H9 (cell line): Measurements from ENCODE around the gene ELP6. TPM values are rescaled to one million over a fixed set of nuclear protein-coding genes. Genes with fewer than 3 reads are reported as not detected.

ENCODE experiments used
- DNase-seq: peaks from one replicate; pipeline ENCODE4 v3.0.0-alpha.2; 2017
- H2AFZ ChIP-seq: one replicate; pipeline ENCODE4 v1.6.1; 2013; ENCODE audit warnings: mild to moderate bottlenecking, low read length, control low read depth, moderate library complexity
- H2AK5ac ChIP-seq: 2 replicates; pipeline ENCODE4 v1.6.1; 2013; ENCODE audit warnings: low read length, control low read depth, mixed read lengths; ENCODE audit not compliant: insufficient read length
- H2BK120ac ChIP-seq: one replicate; pipeline ENCODE4 v1.6.1; 2013; ENCODE audit warnings: low read depth, mild to moderate bottlenecking, low read length, control low read depth, inconsistent platforms; ENCODE audit not compliant: poor library complexity, severe bottlenecking
- H2BK12ac ChIP-seq: 2 replicates; pipeline ENCODE4 v1.6.1; 2013; ENCODE audit warnings: low read length, control low read depth, mixed read lengths, low read depth; ENCODE audit not compliant: insufficient read length
- H2BK15ac ChIP-seq: 2 replicates; pipeline ENCODE4 v1.6.1; 2013; ENCODE audit warnings: low read depth, low read length, control low read depth
- H2BK20ac ChIP-seq: one replicate; pipeline ENCODE4 v1.6.1; 2013; ENCODE audit warnings: low read depth, mild to moderate bottlenecking, low read length, control low read depth, inconsistent platforms; ENCODE audit not compliant: poor library complexity, severe bottlenecking
- H2BK5ac ChIP-seq: 2 replicates; pipeline ENCODE4 v1.6.1; 2013; ENCODE audit warnings: low read length, control low read depth, mixed read lengths; ENCODE audit not compliant: insufficient read length
- H3K14ac ChIP-seq: 2 replicates; pipeline ENCODE4 v1.6.1; 2013; ENCODE audit warnings: low read length, control low read depth; ENCODE audit not compliant: insufficient read depth
- H3K18ac ChIP-seq: 2 replicates; pipeline ENCODE4 v1.6.1; 2013; ENCODE audit warnings: low read depth, mild to moderate bottlenecking, mixed read lengths, low read length, control low read depth; ENCODE audit not compliant: insufficient read length
- H3K23ac ChIP-seq: 2 replicates; pipeline ENCODE4 v1.6.1; 2013; ENCODE audit warnings: low read length, control low read depth, mixed read lengths, low read depth; ENCODE audit not compliant: insufficient read length
- H3K23me2 ChIP-seq: 2 replicates; pipeline ENCODE4 v1.6.1; 2013; ENCODE audit warnings: low read depth, mild to moderate bottlenecking, mixed read lengths, low read length, control low read depth; ENCODE audit not compliant: insufficient read length, poor library complexity, severe bottlenecking
- H3K27ac ChIP-seq: 2 replicates; pipeline ENCODE4 v1.5.1; 2013; ENCODE audit warnings: low read length, control low read depth, mixed read lengths, low read depth; ENCODE audit not compliant: insufficient read length
- H3K27me3 ChIP-seq: 2 replicates; pipeline ENCODE4 v1.6.1; 2013; ENCODE audit warnings: low read length, control low read depth, inconsistent platforms; ENCODE audit not compliant: insufficient read depth
- H3K4ac ChIP-seq: 2 replicates; pipeline ENCODE4 v1.6.1; 2013; ENCODE audit warnings: low read depth, mild to moderate bottlenecking, control low read depth, inconsistent platforms, low read length, moderate library complexity
- H3K4me1 ChIP-seq: 2 replicates; pipeline ENCODE4 v1.6.1; 2013; ENCODE audit warnings: low read length, control low read depth, inconsistent platforms; ENCODE audit not compliant: insufficient read depth
- H3K4me2 ChIP-seq: 2 replicates; pipeline ENCODE4 v1.6.1; 2013; ENCODE audit warnings: low read length, control low read depth, mixed read lengths; ENCODE audit not compliant: insufficient read length, insufficient read depth
- H3K56ac ChIP-seq: 2 replicates; pipeline ENCODE4 v1.6.1; 2013; ENCODE audit warnings: low read depth, mild to moderate bottlenecking, mixed read lengths, low read length, control low read depth; ENCODE audit not compliant: insufficient read length
- H3K79me1 ChIP-seq: 2 replicates; pipeline ENCODE4 v1.6.1; 2013; ENCODE audit warnings: low read depth, mild to moderate bottlenecking, moderate library complexity, low read length, control low read depth, inconsistent platforms; ENCODE audit not compliant: insufficient read depth, poor library complexity, severe bottlenecking
- H3K79me2 ChIP-seq: 2 replicates; pipeline ENCODE4 v1.6.1; 2013; ENCODE audit warnings: low read length, control low read depth, inconsistent platforms; ENCODE audit not compliant: insufficient read depth
- H3K9ac ChIP-seq: 2 replicates; pipeline ENCODE4 v1.6.1; 2013; ENCODE audit warnings: low read length, control low read depth, mixed read lengths; ENCODE audit not compliant: insufficient read length; ENCODE audit errors: extremely low read depth
- H3K9me3 ChIP-seq: one replicate; pipeline ENCODE4 v1.6.1; 2013; ENCODE audit warnings: low read depth, low read length, inconsistent platforms; ENCODE audit not compliant: control insufficient read depth
- H3T11ph ChIP-seq: one replicate; pipeline ENCODE4 v1.6.1; 2013; ENCODE audit warnings: mild to moderate bottlenecking, low read length, control low read depth, inconsistent platforms
- H4K20me1 ChIP-seq: one replicate; pipeline ENCODE4 v1.6.1; 2013; ENCODE audit not compliant: control insufficient read depth, insufficient read length, insufficient read depth
- H4K5ac ChIP-seq: 2 replicates; pipeline ENCODE4 v1.6.1; 2013; ENCODE audit warnings: low read depth, mild to moderate bottlenecking, mixed read lengths, low read length, control low read depth; ENCODE audit not compliant: insufficient read length
- H4K8ac ChIP-seq: replicated peaks from 2 replicates; pipeline ENCODE4 v1.6.1; 2013; ENCODE audit warnings: low read length, control low read depth, mixed read lengths, low read depth; ENCODE audit not compliant: insufficient read length
- H4K91ac ChIP-seq: 2 replicates; pipeline ENCODE4 v1.6.1; 2013; ENCODE audit warnings: low read depth, mild to moderate bottlenecking, moderate library complexity, mixed read lengths, low read length, control low read depth; ENCODE audit not compliant: insufficient read length
- H3K27ac Mint-ChIP-seq, 3 experiments: 2 replicates in 2 of 3; 3 replicates in 1 of 3; pipeline ENCODE4 v1.8.0; 2020 to 2021; ENCODE audit warnings: mixed read lengths in 3 of 3, mild to moderate bottlenecking in 1 of 3, moderate library complexity in 1 of 3
- H3K27me3 Mint-ChIP-seq: 2 replicates; pipeline ENCODE4 v1.8.0; 2021; ENCODE audit warnings: low read depth, mild to moderate bottlenecking, moderate library complexity, mixed read lengths
- H3K36me3 Mint-ChIP-seq, 3 experiments: 2 replicates in 2 of 3; 3 replicates in 1 of 3; pipeline ENCODE4 v1.8.0; 2020 to 2021; ENCODE audit warnings: low read depth in 3 of 3, mixed read lengths in 3 of 3; ENCODE audit not compliant: insufficient read depth in 1 of 3
- H3K4me1 Mint-ChIP-seq, 2 experiments: 2 replicates each; pipeline ENCODE4 v1.8.0; 2020; ENCODE audit warnings: mixed read lengths in 2 of 2
- H3K4me3 Mint-ChIP-seq, 2 experiments: 2 replicates in 1 of 2; 3 replicates in 1 of 2; pipeline ENCODE4 v1.8.0; 2020 to 2021; ENCODE audit warnings: mild to moderate bottlenecking in 2 of 2, mixed read lengths in 2 of 2, moderate library complexity in 1 of 2
- H3K9me3 Mint-ChIP-seq, 2 experiments: 2 replicates in 1 of 2; 3 replicates in 1 of 2; pipeline ENCODE4 v1.8.0; 2020; ENCODE audit warnings: mild to moderate bottlenecking in 2 of 2, mixed read lengths in 2 of 2, moderate library complexity in 1 of 2
- WGBS: extraction: QIAGEN DNeasy Blood & Tissue Kit; methylation state at CpG from one replicate; pipeline ENCODE4 v1.1.7; 2013; ENCODE audit warnings: missing lambda C conversion rate, low lambda C conversion rate, mixed read lengths; ENCODE audit not compliant: insufficient read length; ENCODE audit errors: extremely low coverage; 5-methylcytosine and 5-hydroxymethylcytosine counted together
- total RNA-seq: library from RNA; stranded (reverse); gene quantifications from 2 replicates; pipeline ENCODE4 v1.2.1, GENCODE V29; 2021
- TF ChIP-seq, protein P1 (sequence below): fragments of 200-600 bp; sonication (generic); conservative IDR thresholded peaks from 3 replicates; pipeline ENCODE4 v1.8.0; 2021; ENCODE audit warnings: antibody characterized with exemption, mild to moderate bottlenecking

ELP6 gene
- total RNA-seq, 1 experiment from 2014 or later = 53.9 TPM

GRCh38 chr3:47540281-47540680 lies 26.8 kb upstream of the ELP6 start:
- peaks cover 11 to 14% of the 10 kb centered on the region in 2 experiments; a peak in 3 of 4 replicates for H3K4me1 Mint-ChIP-seq
- no peak overlapping the region for H4K91ac ChIP-seq

More at GRCh38 chr3:47540281-47540680, 26.8 kb upstream of the ELP6 start:
- no peak overlapping the region for H3K27ac ChIP-seq
- Mint-ChIP-seq H3K9me3 (peaks cover 0 to 2% of the 10 kb centered on the region in 2 experiments; a peak in 2 of 5 replicates), H3K27me3 (no peaks in the 10 kb centered on the region; the same call in 1 of the 2 replicates), H3K27ac (no peak overlapping the region), H3K36me3 (no peaks in the 10 kb centered on the region), H3K4me3 (no peak overlapping the region)
- no peak overlapping the region for H3K4ac ChIP-seq
- no peak overlapping the region for H3K9ac ChIP-seq
- no peak overlapping the region; the same call in 1 of the 2 replicates for H3K14ac ChIP-seq
- H3K4me2 ChIP-seq = no peak overlapping the region
- no peak overlapping the region for H2BK5ac ChIP-seq
- no peak overlapping the region for H2AK5ac ChIP-seq
- H2BK12ac ChIP-seq = no peak overlapping the region
- H3T11ph ChIP-seq = no peak overlapping the region
- TF ChIP-seq, protein P1, sequence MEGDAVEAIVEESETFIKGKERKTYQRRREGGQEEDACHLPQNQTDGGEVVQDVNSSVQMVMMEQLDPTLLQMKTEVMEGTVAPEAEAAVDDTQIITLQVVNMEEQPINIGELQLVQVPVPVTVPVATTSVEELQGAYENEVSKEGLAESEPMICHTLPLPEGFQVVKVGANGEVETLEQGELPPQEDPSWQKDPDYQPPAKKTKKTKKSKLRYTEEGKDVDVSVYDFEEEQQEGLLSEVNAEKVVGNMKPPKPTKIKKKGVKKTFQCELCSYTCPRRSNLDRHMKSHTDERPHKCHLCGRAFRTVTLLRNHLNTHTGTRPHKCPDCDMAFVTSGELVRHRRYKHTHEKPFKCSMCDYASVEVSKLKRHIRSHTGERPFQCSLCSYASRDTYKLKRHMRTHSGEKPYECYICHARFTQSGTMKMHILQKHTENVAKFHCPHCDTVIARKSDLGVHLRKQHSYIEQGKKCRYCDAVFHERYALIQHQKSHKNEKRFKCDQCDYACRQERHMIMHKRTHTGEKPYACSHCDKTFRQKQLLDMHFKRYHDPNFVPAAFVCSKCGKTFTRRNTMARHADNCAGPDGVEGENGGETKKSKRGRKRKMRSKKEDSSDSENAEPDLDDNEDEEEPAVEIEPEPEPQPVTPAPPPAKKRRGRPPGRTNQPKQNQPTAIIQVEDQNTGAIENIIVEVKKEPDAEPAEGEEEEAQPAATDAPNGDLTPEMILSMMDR = no peak
- no peak overlapping the region for H3K23ac ChIP-seq
- no peak overlapping the region for H2BK120ac ChIP-seq
- WGBS = no CpG with 5 or more reads among the region's 4 CpGs
- no peak for DNase-seq
- no peak overlapping the region for H2BK15ac ChIP-seq
- no peak overlapping the region for H3K18ac ChIP-seq
- no peak overlapping the region for H4K5ac ChIP-seq
- H3K56ac ChIP-seq = no peak overlapping the region
- H2BK20ac ChIP-seq = no peak overlapping the region
- no peaks in the 10 kb centered on the region; the same call in 1 of the 2 replicates for H3K4me1 ChIP-seq
- no peaks in the 10 kb centered on the region for H3K23me2 ChIP-seq
- H2AFZ ChIP-seq = no peak overlapping the region
- H3K9me3 ChIP-seq = no peaks in the 10 kb centered on the region
- H3K79me1 ChIP-seq = no peaks in the 10 kb centered on the region
- no peaks in the 10 kb centered on the region for H3K79me2 ChIP-seq
- no peaks in the 10 kb centered on the region for H4K20me1 ChIP-seq
- no peaks in the 10 kb centered on the region for H3K27me3 ChIP-seq
- H4K8ac ChIP-seq = no peak overlapping the region
